Psoas muscle (tissue), 8 donors: ENCODE data around the gene ENPP1. TPM values are rescaled to one million over a fixed set of nuclear protein-coding genes. Genes with fewer than 3 reads are reported as not detected.

Experiments used
- ATAC-seq, 4 donors: fragments of 200-7000 bp; cut with Tn5 transposase; one replicate each; pipeline ENCODE4 v1.9.1; 2020; ENCODE audit warnings: moderate library complexity in 3 of 4, mild to moderate bottlenecking in 2 of 4
- DNase-seq, 2 donors: peaks; one replicate each; pipeline ENCODE4 v3.0.0-alpha.2; 2020
- H3K27ac ChIP-seq: fragments of 200-600 bp; one replicate; pipeline ENCODE4 v1.8.0; 2022
- H3K27me3 ChIP-seq, 3 donors: fragments of 200-600 bp in 1 of 3; one replicate each; pipeline versions ENCODE4 v1.6.1 to v1.8.0; 2013 to 2022; ENCODE audit warnings: low read length in 2 of 3, mild to moderate bottlenecking in 2 of 3, moderate library complexity in 1 of 3; ENCODE audit not compliant: insufficient read depth in 3 of 3
- H3K36me3 ChIP-seq, 2 donors: fragments of 200-600 bp in 1 of 2; one replicate each; pipeline versions ENCODE4 v1.6.1 to v1.8.0; 2013 to 2022; ENCODE audit warnings: low read depth in 1 of 2, mild to moderate bottlenecking in 1 of 2, moderate library complexity in 1 of 2; ENCODE audit not compliant: insufficient read depth in 1 of 2
- H3K4me1 ChIP-seq: fragments of 200-600 bp; one replicate; pipeline ENCODE4 v1.8.0; 2022
- H3K4me3 ChIP-seq: fragments of 200-600 bp; one replicate; pipeline ENCODE4 v1.8.0; 2022; ENCODE audit warnings: mild to moderate bottlenecking
- H3K9me3 ChIP-seq: fragments of 200-600 bp; one replicate; pipeline ENCODE4 v1.8.0; 2022
- CTCF ChIP-seq: fragments of 200-600 bp; IDR thresholded peaks from one replicate; pipeline ENCODE4 v1.8.0; 2022; ENCODE audit warnings: antibody characterized with exemption
- WGBS, 3 donors: extraction: QIAGEN DNeasy Blood & Tissue Kit; methylation state at CpG; one replicate each; pipeline versions ENCODE4 v1.1.6 to v1.1.7; 2013; 5-methylcytosine and 5-hydroxymethylcytosine counted together
- intact Hi-C, 2 donors: fragments of 100-400 bp; cut with DNase I; formaldehyde crosslinking; loops; one replicate each; pipeline versions ENCODE4 v1.11.0 to v1.14.2; 2022
- polyA plus RNA-seq, 3 donors: library from polyadenylated mRNA; stranded (reverse); fragments of 200-250 nt; gene quantifications; one replicate each; pipeline ENCODE4 v1.2.3, GENCODE V29; 2013
- total RNA-seq, 4 donors: library from RNA; stranded (reverse); fragmentation: NEBNext Ultra II Directional in 2 of 4; extraction: Animal tissue kit (Norgen Biotek cat#: 25700) in 2 of 4; gene quantifications; one replicate each; pipeline versions ENCODE4 v1.2.1 to v1.2.4, GENCODE V29; 2021 to 2023
- donor health status: healthy with polysubstance abuse.
- donor health status: DM: no; HTN: no; CAD: no; lungs with moderate emphysema.
- donor health status: Bipolar disorder and iron deficiency.
- donor health status: healthy.
- donor health status: DM: yes; HTN: yes; CAD: no.
- donor health status: DM: no; HTN: no; CAD: no.
- donor health status: DM: no; HTN: no; CAD: no.
- donor health status: DM: yes; HTN: yes; CAD: no.

The ENPP1 gene
- total and polyA plus RNA-seq, 7 donors, result 0.65 to 4.9 (median 1.6) TPM

- Histone ChIP-seq H3K27ac (no peak overlapping the region), H3K9me3 (no peaks in the 10 kb centered on the region)
- ATAC-seq, result no peak
Observed at GRCh38 chr6:131819572-131820124, 11.8 kb downstream of the ENPP1 start.

GRCh38 chr6:131821010-131821807 is 13.4 kb downstream of the ENPP1 start:
- no peaks in the 10 kb centered on the region for H3K4me1 ChIP-seq
- H3K36me3 ChIP-seq, result no peaks in the 10 kb centered on the region
- H3K4me3 ChIP-seq, result no peak overlapping the region
- ATAC-seq (no peak), DNase-seq (no peak)
- intact Hi-C loops, result no loop called here
- H3K9me3 ChIP-seq, result no peaks in the 10 kb centered on the region
- 90 to 93% (median 91%) methylated on average over 6 of the region's 6 CpGs for WGBS, 3 donors
- TF ChIP-seq CTCF, result no peak
- H3K27ac ChIP-seq, result no peak overlapping the region
- no peaks in the 10 kb centered on the region for H3K27me3 ChIP-seq

More at GRCh38 chr6:131819572-131820124, 11.8 kb downstream of the ENPP1 start:
- no peaks in the 10 kb centered on the region for H3K36me3 ChIP-seq
- H3K4me1 ChIP-seq, result no peaks in the 10 kb centered on the region
- DNase-seq, result no peak
- no peak overlapping the region for H3K4me3 ChIP-seq
- TF ChIP-seq CTCF, result no peak
- intact Hi-C loops, result no loop called here
- H3K27me3 ChIP-seq, result no peaks in the 10 kb centered on the region
- 25 to 29% (median 29%) methylated on average over 7 of the region's 7 CpGs for WGBS, 3 donors

- Histone ChIP-seq H3K4me3 (no peak overlapping the region), H3K27me3 (no peaks in the 10 kb centered on the region), H3K4me1 (no peaks in the 10 kb centered on the region), H3K9me3 (no peaks in the 10 kb centered on the region), H3K27ac (no peak overlapping the region), H3K36me3 (no peaks in the 10 kb centered on the region)
- ATAC-seq, result no peak
- intact Hi-C loops, result no loop called here
- WGBS, 3 donors, result 63 to 68% (median 68%) methylated on average over 3 of the region's 3 CpGs
- DNase-seq, result no peak
- no peak for TF ChIP-seq CTCF
Observed at GRCh38 chr6:131822119-131822518, 14.3 kb downstream of the ENPP1 start.

GRCh38 chr6:131823276-131823902 is 15.6 kb downstream of the ENPP1 start:
- intact Hi-C loops, result no loop called here
- ATAC-seq, result no peak
- H3K36me3 ChIP-seq, result no peaks in the 10 kb centered on the region
- no peak for TF ChIP-seq CTCF
- H3K27ac ChIP-seq, result no peak overlapping the region
- H3K4me3 ChIP-seq, result no peak overlapping the region
- no peak for DNase-seq
- no peaks in the 10 kb centered on the region for H3K9me3 ChIP-seq
- 94 to 97% (median 95%) methylated on average over 3 of the region's 3 CpGs for WGBS, 3 donors
- no peaks in the 10 kb centered on the region for H3K4me1 ChIP-seq
- no peaks in the 10 kb centered on the region for H3K27me3 ChIP-seq
